Measurements from ENCODE around the gene RASGRF1. TPM values are rescaled to one million over a fixed set of nuclear protein-coding genes. Genes with fewer than 3 reads are reported as not detected.

The RASGRF1 gene
- total and polyA plus RNA-seq, 9 donors: 0.23 to 9.5 (median 1.0) TPM; not detected in 1

DNA sequence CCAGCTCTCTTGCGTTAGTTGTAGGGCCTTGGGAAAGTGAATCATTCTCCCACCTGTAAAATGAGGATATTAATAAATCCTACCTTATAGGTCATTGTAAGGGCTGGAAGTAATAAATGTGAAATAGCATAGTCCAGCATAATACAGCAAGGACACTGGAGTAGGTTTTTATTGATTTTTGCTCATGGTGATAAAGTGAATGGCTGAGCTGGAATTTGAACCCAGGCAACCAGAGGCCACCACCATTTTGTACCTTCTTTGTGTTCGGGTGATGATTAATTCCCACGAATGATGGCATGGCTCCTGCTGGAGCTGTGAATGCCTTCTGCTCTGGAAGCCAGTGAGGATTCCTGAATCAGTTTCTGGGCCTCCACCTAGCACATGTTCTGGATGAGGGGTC, 177.6 kb downstream of the RASGRF1 start:
- WGBS, 3 donors: 87 to 91% (median 88%) methylated on average over 3 of the region's 3 CpGs

DNA sequence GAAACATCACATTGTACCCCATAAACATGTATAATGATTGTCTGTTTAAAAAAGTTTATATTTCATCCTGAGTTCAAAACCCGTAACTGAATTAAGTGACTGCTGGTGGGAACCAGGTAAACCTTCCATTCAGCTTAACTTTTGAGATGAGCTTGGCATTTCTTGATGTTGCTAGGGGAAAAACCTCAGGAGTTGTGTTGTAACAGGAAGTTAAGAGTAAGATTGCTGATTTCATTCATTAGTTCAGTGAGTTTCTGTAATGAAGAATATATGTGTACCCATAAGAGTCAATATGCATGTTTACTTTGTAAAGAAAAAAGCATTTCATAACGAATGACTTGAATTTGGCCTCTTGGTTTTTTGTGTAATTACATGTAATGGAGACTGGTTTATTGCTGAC, 178.3 kb downstream of the RASGRF1 start:
- no peaks in the 10 kb centered on the region for H3K36me3 ChIP-seq
- 85 to 88% (median 85%) methylated on average over 2 of the region's 2 CpGs for WGBS, 3 donors
- peaks cover 4% of the 10 kb centered on the region for H3K4me1 ChIP-seq (ENCODE audit: insufficient read depth)
- DNase-seq: no peak
- no peak overlapping the region for H3K27ac ChIP-seq
- intact Hi-C loops (cut with DNase I): loop anchor here in 2 of 4 donors (5.0 to 10.0 kb wide), 2 partner anchors 70 to 272 kb away; no protein-coding TSS in a partner anchor
- H3K27me3 ChIP-seq: no peaks in the 10 kb centered on the region
- no peak overlapping the region for H3K4me3 ChIP-seq
- TF ChIP-seq, protein P1, sequence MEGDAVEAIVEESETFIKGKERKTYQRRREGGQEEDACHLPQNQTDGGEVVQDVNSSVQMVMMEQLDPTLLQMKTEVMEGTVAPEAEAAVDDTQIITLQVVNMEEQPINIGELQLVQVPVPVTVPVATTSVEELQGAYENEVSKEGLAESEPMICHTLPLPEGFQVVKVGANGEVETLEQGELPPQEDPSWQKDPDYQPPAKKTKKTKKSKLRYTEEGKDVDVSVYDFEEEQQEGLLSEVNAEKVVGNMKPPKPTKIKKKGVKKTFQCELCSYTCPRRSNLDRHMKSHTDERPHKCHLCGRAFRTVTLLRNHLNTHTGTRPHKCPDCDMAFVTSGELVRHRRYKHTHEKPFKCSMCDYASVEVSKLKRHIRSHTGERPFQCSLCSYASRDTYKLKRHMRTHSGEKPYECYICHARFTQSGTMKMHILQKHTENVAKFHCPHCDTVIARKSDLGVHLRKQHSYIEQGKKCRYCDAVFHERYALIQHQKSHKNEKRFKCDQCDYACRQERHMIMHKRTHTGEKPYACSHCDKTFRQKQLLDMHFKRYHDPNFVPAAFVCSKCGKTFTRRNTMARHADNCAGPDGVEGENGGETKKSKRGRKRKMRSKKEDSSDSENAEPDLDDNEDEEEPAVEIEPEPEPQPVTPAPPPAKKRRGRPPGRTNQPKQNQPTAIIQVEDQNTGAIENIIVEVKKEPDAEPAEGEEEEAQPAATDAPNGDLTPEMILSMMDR (IDR thresholded peaks at IDR 0.05): no peak
- no peak for TF ChIP-seq POLR2A (IDR thresholded peaks at IDR 0.05)
- TF ChIP-seq EP300 (IDR thresholded peaks at IDR 0.05): no peak
- no peaks in the 10 kb centered on the region for H3K9me3 ChIP-seq

More for the DNA sequence above, 177.6 kb downstream of the RASGRF1 start:
- peaks cover 4% of the 10 kb centered on the region for H3K4me1 ChIP-seq (ENCODE audit: insufficient read depth)
- no peak overlapping the region for H3K4me3 ChIP-seq
- no peak overlapping the region for H3K27ac ChIP-seq
- no peaks in the 10 kb centered on the region for H3K36me3 ChIP-seq
- intact Hi-C loops (cut with DNase I): loop anchor here in 2 of 4 donors (5.0 to 10.0 kb wide), 2 partner anchors 69 to 272 kb away; no protein-coding TSS in a partner anchor
- DNase-seq: no peak
- no peaks in the 10 kb centered on the region for H3K27me3 ChIP-seq
- no peaks in the 10 kb centered on the region for H3K9me3 ChIP-seq
- TF ChIP-seq POLR2A (IDR thresholded peaks at IDR 0.05) (no peak), EP300 (IDR thresholded peaks at IDR 0.05) (no peak)
- TF ChIP-seq, protein P1 (IDR thresholded peaks at IDR 0.05): no peak

DNA sequence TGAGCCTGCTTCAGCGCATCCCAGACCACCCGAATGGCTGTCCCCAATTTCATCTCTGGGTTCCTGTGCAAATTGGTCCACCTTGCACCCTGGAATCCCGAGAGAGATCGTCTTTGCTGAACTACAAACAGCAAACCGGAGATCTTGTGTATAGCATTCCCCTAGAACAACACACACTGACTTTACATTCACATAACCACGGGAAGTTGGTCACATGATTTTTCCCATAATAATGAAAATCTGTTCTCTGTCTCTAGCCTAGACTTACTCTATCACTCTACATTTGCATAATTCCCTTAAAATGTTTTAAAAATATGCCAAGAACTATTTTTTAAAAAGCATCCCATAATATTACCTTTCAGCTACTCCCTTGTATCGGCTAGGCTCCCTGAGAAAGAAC, 180.3 kb downstream of the RASGRF1 start:
- Histone ChIP-seq H3K9me3 (no peaks in the 10 kb centered on the region), H3K36me3 (no peaks in the 10 kb centered on the region), H3K27me3 (no peaks in the 10 kb centered on the region), H3K4me3 (no peak overlapping the region), H3K27ac (no peak overlapping the region), H3K4me1 (ENCODE audit: insufficient read depth) (peaks cover 4% of the 10 kb centered on the region)
- no peak for TF ChIP-seq POLR2A (IDR thresholded peaks at IDR 0.05)
- TF ChIP-seq, protein P1 (IDR thresholded peaks at IDR 0.05): no peak
- no peak for TF ChIP-seq EP300 (IDR thresholded peaks at IDR 0.05)
- no peak for DNase-seq
- 66 to 70% (median 67%) methylated on average over 7 of the region's 7 CpGs for WGBS, 3 donors
- intact Hi-C loops (cut with DNase I): loop anchor here in 2 of 4 donors (5.0 to 10.0 kb wide), 2 partner anchors 72 to 275 kb away; no protein-coding TSS in a partner anchor

Other genes starting within 250 kb of the RASGRF1 start
- gene MORF4L1, start 217.9 kb downstream of the RASGRF1 start, total RNA-seq: 100 to 1,000 TPM; 210 to 393 (median 346) TPM
- gene MORF4L1, start 217.9 kb downstream of the RASGRF1 start, polyA plus RNA-seq: 100 to 1,000 TPM; 303 to 772 TPM
- 100 to 1,000 TPM in 4 of 7 donors, 10 to 100 TPM in 3; 84.3 to 157 (median 116) TPM for gene CTSH, start 145.7 kb downstream of the RASGRF1 start, total RNA-seq
- 100 to 1,000 TPM; 169 to 197 TPM for gene CTSH, start 145.7 kb downstream of the RASGRF1 start, polyA plus RNA-seq
- gene ANKRD34C, start 191.9 kb upstream of the RASGRF1 start, total RNA-seq: under 1 TPM in 1 of 7 donors, not detected in 6; 0.10 TPM
- gene ANKRD34C, start 191.9 kb upstream of the RASGRF1 start, polyA plus RNA-seq: under 1 TPM in 1 of 2 donors, not detected in 1; 0.20 TPM
- gene TMED3, start 220.3 kb upstream of the RASGRF1 start, total RNA-seq: 10 to 100 TPM; 22.4 to 45.8 (median 33.7) TPM
- 10 to 100 TPM; 38.2 to 51.6 TPM for gene TMED3, start 220.3 kb upstream of the RASGRF1 start, polyA plus RNA-seq

All from ovary (tissue), 9 donors.